ENCODE results near the gene FAM13C.

GRCh38 chr10:59234194-59234593 lies 128.2 kb downstream of the FAM13C start:
- TF ChIP-seq CTCF (IDR thresholded peaks at IDR 0.05), result no peak
- TF ChIP-seq POLR2A (IDR thresholded peaks at IDR 0.05), result no peak

Data from vagina (tissue), 2 donors.